Duodenal mucosa (tissue), 2 donors: Measurements from ENCODE around the gene OXGR1.

Experiments used
- H3K27ac ChIP-seq: one replicate; pipeline ENCODE4 v1.7.0; 2013; ENCODE audit warnings: low read depth, low read length
- H3K27me3 ChIP-seq, 2 donors: one replicate each; pipeline ENCODE4 v1.7.0; 2013; ENCODE audit warnings: low read length in 2 of 2, control low read depth in 1 of 2; ENCODE audit not compliant: insufficient read depth in 2 of 2, control insufficient read depth in 1 of 2
- H3K36me3 ChIP-seq, 2 donors: one replicate each; pipeline ENCODE4 v1.7.0; 2013; ENCODE audit warnings: low read length in 2 of 2, control low read depth in 1 of 2; ENCODE audit not compliant: insufficient read depth in 2 of 2, control insufficient read depth in 1 of 2
- H3K4me1 ChIP-seq, 2 donors: one replicate each; pipeline ENCODE4 v1.7.0; 2013; ENCODE audit warnings: low read length in 2 of 2, control low read depth in 1 of 2; ENCODE audit not compliant: insufficient read depth in 2 of 2, control insufficient read depth in 1 of 2
- H3K4me3 ChIP-seq, 2 donors: one replicate each; pipeline ENCODE4 v1.7.0; 2013; ENCODE audit warnings: low read length in 2 of 2, low read depth in 1 of 2
- H3K9ac ChIP-seq, 2 donors: one replicate each; pipeline ENCODE4 v1.7.0; 2013; ENCODE audit warnings: low read length in 2 of 2, low read depth in 1 of 2
- H3K9me3 ChIP-seq, 2 donors: one replicate each; pipeline ENCODE4 v1.7.0; 2013; ENCODE audit warnings: low read length in 2 of 2, control low read depth in 1 of 2; ENCODE audit not compliant: control insufficient read depth in 1 of 2

The OXGR1 gene

DNA sequence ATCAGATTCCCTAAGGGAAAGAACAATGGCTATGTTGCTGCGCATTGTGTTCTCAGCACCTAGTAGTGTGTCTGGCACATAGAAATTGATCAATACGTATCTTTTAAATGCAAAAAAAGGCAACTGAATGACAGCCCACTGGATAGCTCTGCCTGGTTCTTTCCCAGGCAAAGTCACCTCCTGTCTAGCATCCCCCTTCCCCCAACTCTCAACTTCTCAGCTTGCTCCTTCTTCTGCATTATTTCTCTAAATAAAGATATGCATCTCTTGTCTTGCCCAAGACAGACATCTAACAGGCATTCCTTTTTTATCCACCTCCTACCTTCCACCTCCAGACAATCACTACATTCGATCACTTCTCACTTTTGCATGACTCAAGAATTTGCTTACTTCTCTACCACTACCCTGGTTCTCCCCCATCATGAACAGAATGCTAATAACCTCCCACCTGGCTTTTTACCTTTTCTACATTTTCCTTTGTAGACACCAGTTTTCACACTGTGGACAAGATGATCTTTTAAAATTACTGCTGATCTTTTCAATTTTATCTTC lies 26.5 kb upstream of the OXGR1 start:
- Histone ChIP-seq H3K9me3 (no peaks in the 10 kb centered on the region), H3K27me3 (no peaks in the 10 kb centered on the region), H3K4me3 (no peak overlapping the region), H3K4me1 (peaks cover 6 to 10% of the 10 kb centered on the region in 2 donors), H3K9ac (no peak overlapping the region), H3K27ac (no peak overlapping the region), H3K36me3 (no peaks in the 10 kb centered on the region)

DNA sequence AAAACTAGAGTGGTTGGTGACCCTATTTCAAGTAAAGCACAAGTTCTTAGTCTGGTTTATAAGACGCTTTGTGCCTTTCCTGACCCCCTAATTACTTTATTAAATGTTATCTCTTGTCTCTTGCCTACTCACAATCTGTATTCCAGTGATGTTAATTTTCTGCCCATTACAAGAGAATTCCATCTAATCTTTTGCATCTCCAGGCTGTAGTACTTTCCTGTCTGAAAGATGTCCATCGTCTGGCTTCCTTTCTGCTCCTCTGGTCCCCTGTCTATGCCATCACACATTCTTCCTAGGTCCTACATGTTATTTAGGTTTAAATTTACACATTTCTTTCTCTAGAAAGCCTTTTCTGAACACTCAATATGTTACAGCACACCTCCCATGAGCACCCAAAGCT lies 25.9 kb upstream of the OXGR1 start:
- Histone ChIP-seq H3K36me3 (no peaks in the 10 kb centered on the region), H3K9me3 (no peaks in the 10 kb centered on the region), H3K4me1 (peaks cover 6 to 10% of the 10 kb centered on the region in 2 donors), H3K4me3 (no peak overlapping the region), H3K9ac (no peak overlapping the region), H3K27me3 (no peaks in the 10 kb centered on the region), H3K27ac (no peak overlapping the region)

DNA sequence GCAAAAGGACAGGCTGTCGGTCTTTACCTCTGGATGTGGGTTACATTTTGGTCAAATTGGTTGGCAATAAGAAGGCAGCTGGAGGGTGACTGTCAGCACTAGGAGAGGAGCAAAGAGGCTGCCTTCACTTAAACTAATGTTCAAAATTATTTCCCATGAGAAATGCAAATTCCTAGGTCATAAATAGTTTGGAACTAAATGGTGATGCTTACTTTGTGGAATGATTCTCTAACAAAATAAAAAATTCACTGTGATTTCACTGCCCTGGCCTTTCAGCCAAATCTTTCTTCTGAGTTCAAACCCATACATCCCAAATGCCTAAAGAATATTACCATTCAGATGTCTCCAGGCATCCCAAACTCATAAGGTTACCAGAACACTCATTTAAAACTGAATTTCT lies 25.0 kb upstream of the OXGR1 start:
- no peaks in the 10 kb centered on the region for H3K36me3 ChIP-seq
- no peak overlapping the region for H3K27ac ChIP-seq
- H3K9me3 ChIP-seq: no peaks in the 10 kb centered on the region
- no peak overlapping the region for H3K9ac ChIP-seq
- peaks cover 6 to 10% of the 10 kb centered on the region in 2 donors for H3K4me1 ChIP-seq
- H3K27me3 ChIP-seq: no peaks in the 10 kb centered on the region
- no peak overlapping the region for H3K4me3 ChIP-seq

DNA sequence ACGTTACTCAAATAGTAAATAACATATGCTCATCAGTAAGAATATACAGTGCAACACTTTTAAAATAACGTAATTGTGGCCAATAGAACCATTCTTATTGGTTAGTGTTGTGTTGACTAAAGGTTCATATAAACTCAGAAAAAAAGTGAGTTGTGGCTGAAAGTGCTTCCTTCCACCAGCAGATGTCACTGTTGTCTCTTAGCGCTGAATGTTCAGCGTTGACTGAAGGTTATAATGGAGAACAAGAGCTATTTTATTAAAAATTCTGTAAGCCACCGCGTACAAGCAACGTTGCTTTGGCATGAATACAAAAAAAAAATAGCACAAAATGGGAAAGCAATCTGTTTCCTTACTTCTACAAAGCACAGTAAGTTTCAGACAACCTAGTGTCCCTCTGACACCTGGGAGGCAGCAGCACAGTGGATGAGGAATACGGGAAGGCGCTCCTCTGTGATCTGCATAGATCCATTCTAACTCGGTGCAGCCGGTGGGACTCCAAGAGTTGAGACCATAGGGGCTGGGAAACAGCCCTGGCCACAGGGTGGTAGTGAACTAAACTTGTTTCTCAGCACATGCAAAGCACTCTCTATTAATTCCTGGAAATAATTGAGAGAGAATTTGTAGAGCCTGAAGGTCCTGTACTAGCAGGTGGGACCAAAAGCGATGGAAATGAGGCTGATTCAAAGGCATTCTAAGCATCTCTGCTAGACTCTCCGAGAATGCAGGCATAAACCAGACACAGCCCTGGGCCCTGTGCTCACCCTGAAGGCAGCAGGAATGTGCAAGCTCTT lies 23.9 kb upstream of the OXGR1 start:
- H3K4me3 ChIP-seq: no peak overlapping the region
- no peaks in the 10 kb centered on the region for H3K36me3 ChIP-seq
- no peak overlapping the region for H3K9ac ChIP-seq
- H3K27me3 ChIP-seq: no peaks in the 10 kb centered on the region
- H3K27ac ChIP-seq: no peak overlapping the region
- H3K9me3 ChIP-seq: no peaks in the 10 kb centered on the region
- peaks cover 6 to 10% of the 10 kb centered on the region in 2 donors for H3K4me1 ChIP-seq

DNA sequence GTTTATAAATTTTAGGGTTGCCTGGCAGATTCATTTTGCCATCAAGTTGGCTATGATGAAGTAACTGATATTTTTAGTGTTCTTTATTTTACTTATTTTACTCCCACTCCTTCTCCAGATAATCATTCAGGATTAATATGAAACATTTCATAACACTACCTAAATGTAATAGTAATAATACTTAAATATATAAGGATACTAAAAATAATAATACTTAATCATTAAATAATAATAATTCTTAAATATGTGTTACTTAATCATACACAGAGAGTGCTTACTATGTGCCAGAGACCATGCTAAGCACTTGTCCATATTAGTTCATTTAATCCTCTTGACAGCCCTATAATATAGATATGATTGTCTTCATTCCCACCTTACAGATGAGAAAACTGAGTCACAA lies 23.0 kb upstream of the OXGR1 start:
- H3K9me3 ChIP-seq: no peaks in the 10 kb centered on the region
- H3K9ac ChIP-seq: no peak overlapping the region
- no peak overlapping the region for H3K4me3 ChIP-seq
- H3K4me1 ChIP-seq: peaks cover 6 to 8% of the 10 kb centered on the region in 2 donors
- H3K27me3 ChIP-seq: no peaks in the 10 kb centered on the region
- no peaks in the 10 kb centered on the region for H3K36me3 ChIP-seq
- H3K27ac ChIP-seq: no peak overlapping the region

DNA sequence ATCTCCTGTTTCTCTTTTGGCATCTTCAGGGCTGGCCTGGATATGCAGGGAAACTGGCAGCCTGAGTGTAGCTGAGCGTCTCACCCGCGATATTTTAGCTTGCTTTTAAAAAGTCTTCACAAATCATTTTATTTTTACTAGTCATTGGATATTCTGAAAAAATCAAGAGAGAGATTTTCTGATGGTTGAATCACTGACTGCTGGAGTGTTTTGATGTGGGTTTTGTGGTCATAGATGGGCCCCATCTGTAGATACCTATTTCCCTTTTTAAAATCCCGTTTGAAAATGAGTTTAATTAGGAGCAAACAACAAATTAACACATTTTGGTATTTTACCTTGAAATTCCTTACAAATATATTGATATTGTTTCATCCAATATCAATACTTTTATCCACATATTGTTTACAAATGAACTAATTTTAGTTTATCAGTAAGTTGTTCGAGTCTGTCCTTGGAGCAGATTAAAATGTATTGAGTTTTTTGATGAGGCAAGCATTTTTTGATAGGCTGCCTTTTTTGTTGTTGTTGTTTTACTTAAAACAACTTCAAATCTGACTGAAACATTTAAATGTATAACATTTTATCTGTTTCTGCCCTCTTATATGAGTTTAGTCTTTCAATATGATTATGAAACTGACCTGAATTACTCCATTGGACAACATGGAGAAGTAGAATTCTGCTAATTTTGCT lies 21.5 kb upstream of the OXGR1 start:
- Histone ChIP-seq H3K4me3 (no peak overlapping the region), H3K4me1 (peaks cover 0 to under 1% of the 10 kb centered on the region in 2 donors), H3K27ac (no peak overlapping the region), H3K9ac (no peak overlapping the region), H3K36me3 (no peaks in the 10 kb centered on the region), H3K27me3 (no peaks in the 10 kb centered on the region), H3K9me3 (no peaks in the 10 kb centered on the region)

DNA sequence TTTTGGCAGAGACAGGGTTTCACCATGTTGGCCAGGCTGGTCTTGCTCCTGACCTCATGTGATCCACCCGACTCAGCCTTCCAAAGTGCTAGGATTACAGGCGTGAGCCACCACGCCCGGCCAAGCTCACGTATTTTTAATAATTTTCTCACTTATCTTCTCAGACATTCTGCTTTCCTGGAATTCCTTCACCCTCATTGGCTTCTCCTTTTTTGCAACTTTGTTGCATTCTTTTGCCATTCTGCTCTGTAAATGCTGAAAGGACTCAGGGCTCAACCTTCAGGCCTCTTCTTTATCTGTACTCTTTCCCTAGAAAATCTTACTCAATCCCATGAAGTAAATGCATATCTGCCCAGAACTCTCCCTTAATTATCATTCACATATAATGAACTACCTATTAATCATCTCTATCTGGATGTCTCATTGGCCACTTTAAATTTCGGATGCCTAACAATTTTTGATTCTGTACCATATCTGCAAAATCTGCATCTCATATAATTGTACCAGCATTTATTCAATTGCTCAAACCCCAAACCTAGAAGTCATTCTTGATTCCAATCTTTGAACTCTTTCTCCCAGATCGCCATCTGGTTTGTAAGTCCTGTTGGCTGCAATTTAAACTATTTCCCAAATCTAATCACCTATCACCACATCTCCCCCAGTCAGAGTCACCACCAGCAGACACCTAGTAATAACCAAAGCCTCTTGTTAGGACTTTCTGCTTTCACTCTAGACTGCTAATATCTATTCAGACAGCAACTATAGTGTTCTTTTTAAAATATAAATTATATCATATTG lies 18.2 kb upstream of the OXGR1 start:
- Histone ChIP-seq H3K4me3 (no peak overlapping the region), H3K4me1 (no peaks in the 10 kb centered on the region), H3K27me3 (no peaks in the 10 kb centered on the region), H3K36me3 (no peaks in the 10 kb centered on the region), H3K9me3 (no peaks in the 10 kb centered on the region), H3K9ac (no peak overlapping the region), H3K27ac (no peak overlapping the region)

DNA sequence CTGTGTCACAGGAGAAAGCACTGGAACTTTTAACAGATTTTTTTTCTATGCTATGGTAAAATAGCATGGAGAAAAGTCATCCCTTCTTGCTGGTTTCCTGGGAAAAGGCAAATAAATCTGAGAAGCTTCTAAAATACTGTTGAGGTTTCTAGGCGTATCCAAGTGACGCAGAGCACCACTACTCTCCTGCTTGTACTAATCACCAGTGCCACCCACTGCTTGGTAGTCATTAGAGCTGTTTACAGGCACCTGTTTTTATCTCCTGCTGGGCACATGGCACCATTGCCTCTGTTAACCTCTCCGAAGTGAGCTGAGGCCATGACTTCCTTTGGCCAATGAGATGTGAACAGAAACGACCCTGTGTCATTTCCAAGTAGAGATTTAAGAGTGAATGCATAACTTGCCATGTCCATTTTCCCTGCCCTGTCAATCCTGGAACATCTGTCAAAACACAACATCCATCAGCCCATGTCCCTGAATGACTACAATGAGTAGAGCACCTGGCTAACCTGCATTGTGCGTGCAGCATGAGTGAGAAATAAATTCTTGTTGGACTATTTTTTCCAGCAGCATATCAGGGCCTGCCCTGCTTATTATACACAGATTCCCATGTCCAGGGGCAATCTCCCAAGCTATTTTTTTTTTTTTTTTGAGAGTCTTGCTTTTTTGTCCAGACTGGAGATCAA lies 17.3 kb upstream of the OXGR1 start:
- Histone ChIP-seq H3K27me3 (no peaks in the 10 kb centered on the region), H3K4me3 (no peak overlapping the region), H3K4me1 (no peaks in the 10 kb centered on the region), H3K27ac (no peak overlapping the region), H3K9me3 (no peaks in the 10 kb centered on the region), H3K36me3 (no peaks in the 10 kb centered on the region), H3K9ac (no peak overlapping the region)

DNA sequence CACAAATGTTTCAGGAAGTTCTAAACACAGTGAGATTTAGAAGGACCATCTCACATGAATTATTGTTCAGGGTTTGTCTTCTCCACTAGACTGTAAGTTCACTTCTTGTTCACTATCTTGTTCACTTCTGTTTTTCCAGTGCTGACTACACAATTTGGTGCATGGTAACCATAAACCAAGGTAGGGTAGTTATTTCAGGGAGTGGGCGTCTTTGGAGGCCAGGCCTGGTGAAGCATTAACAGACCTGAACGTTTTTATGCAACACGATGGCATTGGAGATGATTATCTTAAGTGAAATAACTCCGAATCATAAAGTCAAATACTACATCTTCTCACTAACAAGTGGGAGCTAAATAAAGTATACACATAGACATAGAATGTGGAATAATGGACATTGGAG lies 14.4 kb upstream of the OXGR1 start:
- Histone ChIP-seq H3K9me3 (no peaks in the 10 kb centered on the region), H3K27me3 (no peaks in the 10 kb centered on the region), H3K27ac (no peak overlapping the region), H3K4me3 (no peak overlapping the region), H3K36me3 (no peaks in the 10 kb centered on the region), H3K4me1 (no peaks in the 10 kb centered on the region), H3K9ac (no peak overlapping the region)
